B cell (primary cell): ENCODE data around the gene SLAMF9. TPM values are rescaled to one million over a fixed set of nuclear protein-coding genes. Genes with fewer than 3 reads are reported as not detected.

Source experiments
- ATAC-seq: fragments of 200-7000 bp; cut with Tn5 transposase; one replicate; pipeline ENCODE4 v1.10.0; 2021; ENCODE audit warnings: low read depth, mild to moderate bottlenecking, moderate number of reproducible peaks, moderate library complexity
- CTCF ChIA-PET: fragments of 350-600 bp; sonication (Branson Sonifier 250); formaldehyde crosslinking; loops from one replicate; lab custom pipeline; 2021; ENCODE audit warnings: antibody characterized with exemption, inconsistent platforms; lab: Charles Lee
- POLR2A ChIA-PET: fragments of 350-600 bp; sonication (Branson Sonifier 250); formaldehyde crosslinking; loops from one replicate; lab custom pipeline; 2021; ENCODE audit warnings: antibody characterized with exemption; lab: Charles Lee
- DNase-seq: peaks from one replicate; pipeline ENCODE4 v3.0.0; 2013
- H2AFZ ChIP-seq: 2 replicates; pipeline ENCODE4 v1.6.1; 2012; ENCODE audit warnings: mild to moderate bottlenecking, low read depth, low read length; ENCODE audit not compliant: insufficient read depth, poor library complexity, severe bottlenecking
- H3K27ac ChIP-seq, 2 donors: 1 replicate in 1 of 2; 2 replicates in 1 of 2; pipeline ENCODE4 v1.5.1; 2012 to 2013; ENCODE audit warnings: low read length in 2 of 2, mild to moderate bottlenecking in 2 of 2, moderate library complexity in 1 of 2
- H3K27me3 ChIP-seq, 4 experiments: fragments of 200-600 bp in 1 of 4; sonication (generic) in 1 of 4; replicated peaks in 1 of 4; 1 replicate in 2 of 4; 2 replicates in 2 of 4; pipeline versions ENCODE4 v1.6.1 to v1.7.0; 2013 to 2016; ENCODE audit warnings: low read length in 3 of 4, mild to moderate bottlenecking in 2 of 4, mixed read lengths in 1 of 4, moderate library complexity in 1 of 4; ENCODE audit not compliant: insufficient read depth in 4 of 4, control insufficient read depth in 3 of 4; ENCODE audit errors: control extremely low read depth in 1 of 4
- H3K36me3 ChIP-seq, 2 experiments: replicated peaks in 1 of 2; 1 replicate in 1 of 2; 2 replicates in 1 of 2; pipeline versions ENCODE4 v1.6.1 to v1.7.1; 2013; ENCODE audit warnings: low read length in 1 of 2; ENCODE audit not compliant: insufficient read depth in 2 of 2, control insufficient read depth in 1 of 2; ENCODE audit errors: control extremely low read depth in 1 of 2, extremely low read depth in 1 of 2
- H3K4me1 ChIP-seq, 2 donors: fragments of 200-600 bp in 1 of 2; sonication (generic) in 1 of 2; 1 replicate in 1 of 2; 2 replicates in 1 of 2; pipeline versions ENCODE4 v1.5.1 to v1.6.1; 2013 to 2017; ENCODE audit warnings: low read length in 2 of 2; ENCODE audit not compliant: control insufficient read depth in 2 of 2, insufficient read depth in 2 of 2
- H3K4me2 ChIP-seq: replicated peaks from 2 replicates; pipeline ENCODE3; 2012; ENCODE audit warnings: mild to moderate bottlenecking, low read depth, low read length; ENCODE audit not compliant: poor library complexity, severe bottlenecking
- H3K4me3 ChIP-seq, 5 experiments: fragments of 200-600 bp in 1 of 5; sonication (generic) in 1 of 5; 1 replicate in 3 of 5; 2 replicates in 2 of 5; pipeline versions ENCODE4 v1.5.1 to v1.7.0; 2011 to 2016; ENCODE audit warnings: low read length in 4 of 5, mild to moderate bottlenecking in 4 of 5, low read depth in 2 of 5, control low read depth in 1 of 5, moderate library complexity in 1 of 5; ENCODE audit not compliant: insufficient read depth in 1 of 5; ENCODE audit errors: control extremely low read depth in 1 of 5, extremely low read depth in 1 of 5
- H3K79me2 ChIP-seq: fragments of 200-600 bp; sonication (generic); one replicate; pipeline ENCODE4 v1.6.0; 2016; ENCODE audit warnings: low read length; ENCODE audit not compliant: control insufficient read depth, insufficient read depth
- H3K9ac ChIP-seq: fragments of 200-600 bp; sonication (generic); 2 replicates; pipeline ENCODE4 v1.6.1; 2017; ENCODE audit warnings: mild to moderate bottlenecking, low read length, moderate library complexity
- H3K9me3 ChIP-seq, 3 donors: one replicate each; pipeline versions ENCODE4 v1.6.1 to v1.7.1; 2013; ENCODE audit warnings: low read length in 2 of 3; ENCODE audit not compliant: control insufficient read depth in 2 of 3, insufficient read depth in 1 of 3; ENCODE audit errors: control extremely low read depth in 1 of 3
- H4K20me1 ChIP-seq: 2 replicates; pipeline ENCODE4 v1.6.0; 2012; ENCODE audit warnings: mild to moderate bottlenecking, low read length; ENCODE audit not compliant: insufficient read depth, control insufficient read depth, poor library complexity, severe bottlenecking
- H3K27ac Mint-ChIP-seq: one replicate; pipeline ENCODE4 v1.8.0; 2021; ENCODE audit warnings: mixed read lengths
- H3K27me3 Mint-ChIP-seq: one replicate; pipeline ENCODE4 v1.8.0; 2021; ENCODE audit warnings: mixed read lengths
- H3K4me1 Mint-ChIP-seq: one replicate; pipeline ENCODE4 v1.8.0; 2021; ENCODE audit warnings: mixed read lengths
- H3K4me3 Mint-ChIP-seq: one replicate; pipeline ENCODE4 v1.8.0; 2021; ENCODE audit warnings: mixed read lengths
- H3K9me3 Mint-ChIP-seq: one replicate; pipeline ENCODE4 v1.8.0; 2022; ENCODE audit warnings: mixed read lengths; ENCODE audit not compliant: insufficient read depth
- EZH2 ChIP-seq: IDR thresholded peaks from 2 replicates; pipeline ENCODE4 v1.6.1; 2012; ENCODE audit warnings: borderline replicate concordance, low read depth, mild to moderate bottlenecking, moderate library complexity, low read length; ENCODE audit not compliant: insufficient read depth, poor library complexity, severe bottlenecking
- WGBS: methylation state at CpG from one replicate; pipeline ENCODE4 v1.1.5; 2013; ENCODE audit warnings: missing lambda C conversion rate; ENCODE audit not compliant: insufficient coverage; 5-methylcytosine and 5-hydroxymethylcytosine counted together
- intact Hi-C: fragments of 100-400 bp; cut with micrococcal nuclease; formaldehyde crosslinking; loops from one replicate; pipeline ENCODE4 v1.10.0; 2022
- polyA plus RNA-seq: library from polyadenylated mRNA; depleted of rRNA; stranded (reverse); fragments of >200 nt; gene quantifications from 2 replicates; pipeline ENCODE4 v1.2.3, GENCODE V29; 2012
- total RNA-seq, 2 donors: library from RNA; stranded (reverse); fragments of 120-200 nt in 1 of 2; gene quantifications; 1 replicate in 1 of 2; 2 replicates in 1 of 2; pipeline versions ENCODE4 v1.2.3 to v1.2.4, GENCODE V29; 2013 to 2022
- TF ChIP-seq, protein P1 (sequence below): fragments of 200-600 bp; IDR thresholded peaks from one replicate; pipeline ENCODE4 v1.8.0; 2022; ENCODE audit warnings: antibody characterized with exemption, mild to moderate bottlenecking

SLAMF9 gene
- total and polyA plus RNA-seq, 2 donors (not counting 1 experiment from before 2014, with no cell fraction given), result not detected

DNA sequence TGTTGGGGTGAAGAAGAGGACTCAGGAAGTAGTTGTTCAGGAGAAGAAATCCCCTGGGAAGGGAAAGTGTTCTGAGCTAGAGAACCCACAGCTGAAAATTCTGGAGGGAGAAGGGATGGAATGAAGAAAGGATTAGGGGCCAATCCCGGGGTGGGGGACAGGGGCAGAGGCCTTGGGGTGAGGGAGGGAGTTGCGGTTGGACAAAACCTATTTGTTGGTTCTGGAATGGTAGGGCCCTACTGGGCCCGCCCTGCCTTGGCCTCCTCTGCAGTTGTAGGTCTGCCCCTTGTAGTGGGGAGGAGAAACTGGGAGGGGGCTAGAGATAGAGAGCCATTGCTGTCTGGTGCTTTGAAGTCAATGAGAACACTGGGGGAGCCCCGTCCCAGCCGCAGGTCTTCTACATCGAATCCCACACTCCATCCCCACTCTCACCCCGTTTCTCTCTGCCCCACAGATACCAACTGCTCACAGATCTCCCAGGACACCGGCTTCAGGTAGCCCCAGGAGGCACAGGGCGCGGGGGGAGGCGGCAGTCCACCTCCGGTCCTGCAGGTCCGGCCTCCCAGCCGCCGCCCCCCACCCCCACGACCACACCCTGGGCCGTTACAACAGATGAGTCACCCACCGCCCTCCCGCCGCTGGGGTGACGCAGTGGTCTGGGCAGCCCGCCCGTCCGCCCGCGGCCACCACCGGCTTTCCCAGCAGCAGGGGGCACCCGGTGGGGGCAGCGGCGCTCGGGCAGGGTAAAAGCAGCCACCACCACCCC is 29.8 kb downstream of the SLAMF9 start:
- ChIA-PET POLR2A (interaction anchor here (0.7 to 2.0 kb wide), 15 partner anchors 9 to 1465 kb away, joined by 3 to 7 read pairs (median 4); partner anchors contain the start of genes CFAP45 and IGSF8), CTCF (interaction anchor here (1.4 to 8.7 kb wide), 6 partner anchors 12 to 125 kb away, joined by 5 to 81 read pairs (median 17); no protein-coding TSS in a partner anchor)
- intact Hi-C loops, result loop anchor here (2.0 to 10.0 kb wide), 4 partner anchors 33 to 1821 kb away; partner anchors contain the start of genes DUSP12, IGSF8 and USF1
- Histone ChIP-seq H3K9ac (peak overlapping the region; percentile 97), H3K4me3 (peak overlapping the region; percentile 81 to 100 (median 99)), H3K27me3 (no peaks in the 10 kb centered on the region), H4K20me1 (peaks cover 32% of the 10 kb centered on the region), H3K4me1 (peaks cover 45 to 54% of the 10 kb centered on the region in 2 donors), H3K4me2 (peak overlapping the region; percentile 99), H3K79me2 (peaks cover 87% of the 10 kb centered on the region), H2AFZ (no peak overlapping the region), H3K36me3 (peaks cover 4 to 27% of the 10 kb centered on the region in 2 experiments), H3K9me3 (peaks cover 0 to 4% (median 0%) of the 10 kb centered on the region in 3 donors), H3K27ac (peak overlapping the region; percentile 98 to 100)
- TF ChIP-seq, protein P1, sequence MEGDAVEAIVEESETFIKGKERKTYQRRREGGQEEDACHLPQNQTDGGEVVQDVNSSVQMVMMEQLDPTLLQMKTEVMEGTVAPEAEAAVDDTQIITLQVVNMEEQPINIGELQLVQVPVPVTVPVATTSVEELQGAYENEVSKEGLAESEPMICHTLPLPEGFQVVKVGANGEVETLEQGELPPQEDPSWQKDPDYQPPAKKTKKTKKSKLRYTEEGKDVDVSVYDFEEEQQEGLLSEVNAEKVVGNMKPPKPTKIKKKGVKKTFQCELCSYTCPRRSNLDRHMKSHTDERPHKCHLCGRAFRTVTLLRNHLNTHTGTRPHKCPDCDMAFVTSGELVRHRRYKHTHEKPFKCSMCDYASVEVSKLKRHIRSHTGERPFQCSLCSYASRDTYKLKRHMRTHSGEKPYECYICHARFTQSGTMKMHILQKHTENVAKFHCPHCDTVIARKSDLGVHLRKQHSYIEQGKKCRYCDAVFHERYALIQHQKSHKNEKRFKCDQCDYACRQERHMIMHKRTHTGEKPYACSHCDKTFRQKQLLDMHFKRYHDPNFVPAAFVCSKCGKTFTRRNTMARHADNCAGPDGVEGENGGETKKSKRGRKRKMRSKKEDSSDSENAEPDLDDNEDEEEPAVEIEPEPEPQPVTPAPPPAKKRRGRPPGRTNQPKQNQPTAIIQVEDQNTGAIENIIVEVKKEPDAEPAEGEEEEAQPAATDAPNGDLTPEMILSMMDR, result no peak
- TF ChIP-seq EZH2, result no peak
- WGBS, result 1% methylated on average over 29 of the region's 31 CpGs
- H3K27ac Mint-ChIP-seq, result peak overlapping the region; percentile 99
- H3K4me3 Mint-ChIP-seq, result peak overlapping the region; percentile 96
- no peaks in the 10 kb centered on the region for H3K27me3 Mint-ChIP-seq
- H3K4me1 Mint-ChIP-seq, result peaks cover 57% of the 10 kb centered on the region
- H3K9me3 Mint-ChIP-seq, result no peaks in the 10 kb centered on the region
- ATAC-seq (peak; percentile 13), DNase-seq (peak; percentile 84)
